ENCODE data around the gene RAD51B.
"Not testable (repeated sequence)": the region's sequence is repeated elsewhere in the genome, so short reads cannot be mapped to it uniquely, and the experiment has no call there.

Gene RAD51B

DNA sequence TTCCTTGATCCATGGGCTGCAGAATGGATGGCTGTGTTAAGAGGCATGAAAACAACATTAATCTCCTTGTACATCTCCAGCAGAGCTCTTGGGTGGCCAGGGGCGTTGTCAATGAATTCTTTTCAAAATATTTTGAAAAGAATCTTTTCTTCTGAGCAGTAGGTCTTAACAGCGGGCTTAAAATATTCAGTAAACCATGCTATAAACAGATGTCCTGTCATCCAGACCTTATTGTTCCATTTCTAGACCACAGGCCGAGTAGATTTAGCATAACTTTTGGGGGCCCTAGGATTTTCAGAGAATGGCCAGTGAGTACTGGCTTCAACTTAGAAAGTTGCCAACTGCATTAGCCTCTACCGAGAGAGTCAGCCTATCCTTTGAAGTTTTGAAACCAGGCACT lies 130.2 kb downstream of the RAD51B start:
- no peak for DNase-seq (ENCODE audit: low spot score)

DNA sequence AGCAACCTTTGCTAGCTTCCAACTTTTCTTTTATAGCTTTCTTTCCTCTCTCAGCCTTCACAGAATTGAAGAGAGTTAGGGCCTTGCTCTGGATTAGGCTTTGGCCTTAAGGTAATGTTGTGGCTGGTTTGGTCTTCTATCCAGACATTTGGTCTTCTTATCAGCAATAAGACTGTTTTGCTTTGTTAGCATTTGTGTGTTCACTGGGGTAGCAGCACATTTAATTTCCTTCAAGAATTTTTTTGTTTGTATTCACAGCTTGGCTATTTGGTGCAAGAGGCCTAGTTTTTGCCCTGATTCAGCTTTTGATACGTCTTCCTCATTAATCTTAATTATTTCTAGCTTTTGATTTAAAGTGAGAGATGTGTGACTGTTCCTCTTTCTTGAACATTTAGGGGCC lies 130.8 kb downstream of the RAD51B start:
- no peak for DNase-seq (ENCODE audit: low spot score)

DNA sequence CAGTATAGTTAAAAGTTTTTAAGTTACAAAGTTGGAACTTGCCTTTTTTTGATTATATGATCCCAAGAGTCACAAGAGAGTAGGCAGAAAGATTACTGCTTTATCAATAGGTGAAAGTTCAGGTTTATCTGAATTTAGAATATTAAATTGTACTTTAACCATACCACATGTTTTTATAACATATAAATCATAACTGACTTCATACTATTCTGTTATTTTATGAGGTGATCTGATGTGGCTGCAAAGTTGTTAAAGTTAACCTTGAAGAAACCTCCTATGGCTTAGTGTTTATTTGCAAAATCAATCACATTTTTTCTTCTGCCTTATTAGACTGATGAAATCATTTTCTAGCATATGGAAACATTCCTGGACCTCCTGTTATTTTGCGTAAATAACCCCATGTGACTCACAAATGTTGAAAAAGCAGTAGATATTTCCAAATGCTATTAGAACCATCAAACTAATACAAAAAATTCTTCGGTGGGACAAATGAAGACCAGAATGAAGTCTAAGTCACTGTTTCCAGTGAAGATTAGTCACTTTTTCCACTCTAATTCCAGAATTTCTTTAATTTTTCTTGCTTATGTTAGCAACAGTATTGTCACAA lies 132.1 kb downstream of the RAD51B start:
- DNase-seq (ENCODE audit: low spot score), result no peak

DNA sequence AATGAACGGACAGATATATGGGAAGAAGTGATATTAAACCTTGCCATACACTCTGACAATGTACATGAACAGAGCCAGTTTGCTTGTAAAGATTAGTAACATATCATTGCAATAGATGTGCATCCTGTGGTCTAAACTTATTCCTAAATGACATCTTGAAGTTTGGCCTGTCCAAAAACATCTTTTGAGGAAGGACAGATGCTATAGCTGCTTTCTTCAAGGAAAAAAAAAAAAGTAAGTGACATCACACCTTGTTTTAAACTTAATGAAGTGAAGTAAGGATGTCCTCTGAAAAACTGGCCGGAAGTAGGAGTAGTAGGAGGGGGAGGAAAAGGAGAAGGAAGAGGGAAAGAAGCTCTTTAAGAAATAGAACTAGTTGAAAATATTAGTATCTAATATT lies 132.8 kb downstream of the RAD51B start:
- DNase-seq (ENCODE audit: low spot score), result no peak

DNA sequence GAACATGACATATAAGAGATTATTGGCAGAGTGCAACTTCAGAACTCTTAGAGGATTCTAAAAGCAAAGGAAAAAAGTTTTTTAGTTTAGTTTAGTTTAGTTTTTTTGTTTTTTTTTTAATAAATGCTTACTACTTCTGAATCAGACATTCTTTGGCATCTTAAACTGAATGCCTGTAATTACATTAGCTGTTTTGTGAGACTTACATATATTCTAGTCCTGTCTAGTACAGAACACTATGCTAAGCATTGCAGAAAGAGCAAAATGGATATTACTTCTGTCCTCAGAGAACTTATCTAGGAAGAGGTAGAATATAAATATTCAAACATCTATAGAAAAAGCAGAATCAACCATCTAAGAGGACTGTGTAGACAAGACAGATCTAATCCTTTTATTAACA lies 133.2 kb downstream of the RAD51B start:
- no peak for DNase-seq (ENCODE audit: low spot score)

DNA sequence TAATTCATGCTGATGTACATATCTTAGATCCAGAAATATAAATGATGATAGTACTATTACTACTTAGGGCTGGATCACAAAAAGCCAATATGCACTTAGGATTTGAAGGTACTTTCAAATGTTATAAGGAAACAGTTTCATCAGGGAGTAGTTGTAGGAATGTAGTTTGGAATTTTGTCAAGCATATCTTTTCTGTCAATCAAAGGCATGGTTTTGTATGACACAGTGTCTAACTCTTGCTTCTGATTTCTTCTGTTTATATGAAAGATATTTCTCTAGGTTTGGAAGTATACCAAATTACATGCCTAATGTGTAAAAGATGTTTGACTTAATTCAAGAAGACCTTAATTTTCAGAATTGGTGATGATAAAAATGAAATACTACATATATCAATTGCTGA lies 135.7 kb downstream of the RAD51B start:
- DNase-seq (ENCODE audit: low spot score), result no peak

DNA sequence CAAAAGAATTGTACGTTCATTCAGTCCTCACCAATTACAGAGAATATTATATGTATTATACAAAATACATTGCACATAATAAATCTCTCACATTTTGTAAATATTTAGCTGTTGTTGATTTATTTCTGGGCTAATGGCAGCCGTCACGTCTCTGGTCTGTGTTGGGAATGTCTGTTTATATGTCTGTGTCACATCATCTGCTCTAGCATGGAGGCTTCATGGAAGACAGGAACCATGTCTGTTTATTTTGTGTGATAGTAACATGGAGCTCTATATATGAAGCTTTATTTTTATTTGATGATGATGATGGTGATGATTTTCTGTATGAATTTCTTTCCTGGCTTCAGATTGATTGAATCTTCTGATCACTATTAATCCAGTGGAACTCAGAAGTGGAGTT lies 138.4 kb downstream of the RAD51B start:
- no peak for DNase-seq (ENCODE audit: low spot score)

DNA sequence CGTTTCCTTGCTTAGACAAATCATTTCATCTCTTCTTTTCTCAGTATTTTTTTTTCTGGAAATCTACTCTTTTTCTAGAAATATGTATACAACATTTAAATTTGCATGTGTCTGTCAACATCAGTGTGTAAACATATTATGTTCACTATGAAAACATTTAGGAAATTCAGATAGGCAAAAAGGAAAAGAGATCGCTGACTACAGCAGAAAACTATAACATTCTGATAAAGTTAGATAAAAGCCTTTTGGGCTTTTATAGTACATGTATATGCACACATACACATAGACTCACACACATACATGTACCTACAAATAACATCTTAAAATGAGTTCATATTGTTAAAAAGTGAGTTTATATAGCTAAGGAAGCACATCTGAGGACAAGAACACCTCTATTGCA lies 142.1 kb downstream of the RAD51B start:
- DNase-seq (ENCODE audit: low spot score), result no peak

DNA sequence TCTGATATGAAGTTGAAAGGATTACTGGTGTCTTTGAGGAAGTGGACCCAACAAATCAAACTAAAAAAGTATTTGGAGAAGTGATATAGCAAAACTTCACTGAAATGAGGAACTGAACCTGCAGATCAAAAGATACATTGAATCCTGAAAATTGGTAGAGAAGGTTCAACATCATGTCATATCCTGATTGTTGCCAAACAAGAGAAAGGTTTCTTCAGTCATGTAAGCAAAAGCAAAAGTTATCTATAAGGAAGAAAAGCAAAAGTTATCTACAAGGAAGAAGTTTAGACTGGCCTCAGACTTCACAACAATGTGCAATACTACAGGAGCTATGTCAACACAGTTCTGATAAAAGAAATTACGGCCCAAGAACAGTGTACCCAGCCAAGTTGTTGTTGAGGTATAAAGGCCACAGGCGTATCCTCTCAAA lies 142.7 kb downstream of the RAD51B start:
- no peak for DNase-seq (ENCODE audit: low spot score)

DNA sequence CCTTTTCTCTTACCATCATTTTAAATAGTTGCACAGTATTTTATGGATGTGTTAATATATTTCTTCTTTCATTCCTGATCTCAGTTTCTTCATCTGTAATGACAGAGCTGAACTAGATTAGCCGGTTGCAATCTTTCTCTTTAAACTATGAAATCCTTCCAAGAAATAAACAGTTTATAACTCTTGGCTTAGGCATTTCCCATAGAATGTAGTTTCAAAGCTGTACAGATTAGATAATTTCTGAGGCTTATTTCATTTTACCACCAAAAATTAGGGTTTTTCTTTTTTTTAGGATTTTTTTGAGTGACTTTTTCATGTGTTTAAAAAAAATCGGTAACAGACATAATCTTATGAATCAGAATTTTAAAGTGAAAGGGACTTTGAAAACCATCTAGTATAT lies 144.0 kb downstream of the RAD51B start:
- DNase-seq (ENCODE audit: low spot score), result no peak

DNA sequence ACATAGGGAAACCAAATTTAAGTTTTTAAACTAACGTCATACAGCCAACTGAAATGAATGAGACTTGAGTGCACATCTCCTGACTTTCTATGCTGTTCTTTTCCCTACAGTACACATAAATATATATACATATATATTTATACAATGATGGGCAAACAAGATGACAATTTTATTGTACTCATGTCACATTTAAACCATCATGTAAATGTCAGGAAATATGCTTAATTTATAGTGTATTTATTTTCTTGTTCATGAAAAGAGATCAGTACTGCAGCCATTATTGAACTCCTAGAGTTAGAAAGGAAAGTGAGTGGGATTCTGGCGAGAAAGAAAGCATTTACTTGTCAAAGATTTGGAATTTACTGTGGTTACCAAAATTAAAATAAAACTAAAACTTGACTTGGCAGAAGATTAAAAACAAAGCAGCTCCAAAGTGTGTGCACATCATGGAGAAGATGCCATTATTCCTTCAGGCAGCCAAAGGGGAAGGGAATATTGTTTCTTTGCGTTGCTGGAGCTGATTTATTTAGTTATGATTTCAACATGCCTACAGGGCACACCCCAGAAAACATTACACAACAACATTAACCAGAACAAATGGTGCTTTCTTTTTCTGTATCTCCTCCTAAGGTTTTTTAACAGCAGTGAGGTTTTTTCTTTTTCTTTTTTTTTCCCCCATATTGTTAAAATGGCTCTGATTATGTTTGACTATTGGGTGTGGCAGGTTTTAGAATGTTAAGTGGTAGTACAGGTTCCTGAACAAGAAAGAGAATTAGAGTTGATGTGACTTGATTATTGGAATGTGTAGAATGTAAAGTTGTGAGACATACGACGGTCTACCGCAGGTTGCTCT lies 144.6 kb downstream of the RAD51B start:
- DNase-seq (ENCODE audit: low spot score), result no peak

DNA sequence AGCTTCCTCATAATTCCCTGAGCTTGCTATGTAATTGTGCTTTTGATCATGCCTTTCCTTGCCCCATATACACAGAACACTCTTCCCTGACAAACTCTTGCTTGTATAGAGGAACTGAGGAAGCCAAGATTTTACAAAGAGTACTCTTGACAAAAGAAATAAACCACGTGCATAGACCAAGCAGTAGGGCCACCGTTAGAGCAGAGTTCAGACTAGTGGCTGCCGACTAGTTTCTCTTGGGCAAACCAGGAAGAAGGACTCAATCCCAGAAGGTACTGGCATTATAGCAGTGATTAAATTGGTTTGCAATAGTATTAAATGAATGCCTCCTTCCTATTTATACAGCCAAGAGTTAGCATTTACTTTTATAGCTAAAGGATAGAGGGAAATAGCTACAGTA lies 146.1 kb downstream of the RAD51B start:
- no peak for DNase-seq (ENCODE audit: low spot score)

DNA sequence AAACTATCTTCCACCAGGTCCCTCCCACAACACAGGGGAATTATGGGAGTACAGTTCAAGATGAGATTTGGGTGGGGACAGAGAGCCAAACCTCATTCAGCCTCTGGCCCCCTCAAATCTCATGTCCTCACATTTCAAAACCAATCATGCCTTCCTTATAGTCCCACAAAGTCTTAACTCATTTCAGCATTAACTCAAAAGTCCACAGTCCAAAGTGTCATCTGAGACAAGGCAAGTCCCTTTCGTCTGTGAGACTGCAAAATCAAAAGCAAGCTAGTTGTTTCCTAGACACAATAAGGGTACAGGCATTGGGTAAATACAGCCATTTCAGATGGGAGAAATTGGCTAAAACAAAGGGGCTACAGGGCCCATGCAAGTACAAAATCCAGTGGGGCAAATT lies 147.6 kb downstream of the RAD51B start:
- DNase-seq (ENCODE audit: low spot score), result no peak

DNA sequence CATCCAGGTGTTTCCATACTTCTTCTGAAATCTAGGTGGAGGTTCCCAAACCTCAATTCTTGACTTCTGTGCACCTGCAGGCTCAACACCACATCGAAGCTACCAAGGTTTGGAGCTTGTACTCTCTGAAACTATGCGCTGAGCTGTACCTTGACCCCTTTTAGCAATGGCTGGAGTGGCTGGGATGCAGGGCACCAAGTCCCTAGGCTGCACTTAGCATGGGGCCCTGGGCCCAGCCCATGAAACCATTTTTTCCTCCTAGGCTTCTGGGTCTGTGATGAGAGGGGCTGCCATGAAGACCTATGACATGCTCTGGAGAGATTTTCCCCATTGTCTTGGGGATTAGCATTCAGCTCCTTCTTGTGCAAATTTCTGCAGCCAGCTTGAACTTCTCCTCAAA lies 148.4 kb downstream of the RAD51B start:
- DNase-seq (ENCODE audit: low spot score), result not testable (repeated sequence)

DNA sequence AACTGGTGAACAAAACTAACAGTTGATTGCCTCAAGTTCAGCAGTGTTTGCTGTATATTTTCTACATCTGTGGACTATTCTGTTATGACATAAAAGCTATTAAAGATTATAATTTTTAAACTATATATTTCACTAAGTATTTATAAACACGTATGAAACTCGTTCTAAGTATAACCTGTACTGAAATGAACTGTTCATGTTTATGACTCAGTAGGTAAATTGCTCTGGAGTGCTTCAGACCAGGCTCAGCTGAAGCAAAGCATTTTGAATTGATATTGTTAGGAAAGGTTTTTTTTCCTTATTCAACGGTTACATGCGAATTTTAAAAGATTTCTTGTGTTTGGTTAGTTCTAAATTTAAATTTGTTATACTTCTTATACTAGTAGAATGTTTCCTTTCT lies 151.3 kb downstream of the RAD51B start:
- no peak for DNase-seq (ENCODE audit: low spot score)

DNA sequence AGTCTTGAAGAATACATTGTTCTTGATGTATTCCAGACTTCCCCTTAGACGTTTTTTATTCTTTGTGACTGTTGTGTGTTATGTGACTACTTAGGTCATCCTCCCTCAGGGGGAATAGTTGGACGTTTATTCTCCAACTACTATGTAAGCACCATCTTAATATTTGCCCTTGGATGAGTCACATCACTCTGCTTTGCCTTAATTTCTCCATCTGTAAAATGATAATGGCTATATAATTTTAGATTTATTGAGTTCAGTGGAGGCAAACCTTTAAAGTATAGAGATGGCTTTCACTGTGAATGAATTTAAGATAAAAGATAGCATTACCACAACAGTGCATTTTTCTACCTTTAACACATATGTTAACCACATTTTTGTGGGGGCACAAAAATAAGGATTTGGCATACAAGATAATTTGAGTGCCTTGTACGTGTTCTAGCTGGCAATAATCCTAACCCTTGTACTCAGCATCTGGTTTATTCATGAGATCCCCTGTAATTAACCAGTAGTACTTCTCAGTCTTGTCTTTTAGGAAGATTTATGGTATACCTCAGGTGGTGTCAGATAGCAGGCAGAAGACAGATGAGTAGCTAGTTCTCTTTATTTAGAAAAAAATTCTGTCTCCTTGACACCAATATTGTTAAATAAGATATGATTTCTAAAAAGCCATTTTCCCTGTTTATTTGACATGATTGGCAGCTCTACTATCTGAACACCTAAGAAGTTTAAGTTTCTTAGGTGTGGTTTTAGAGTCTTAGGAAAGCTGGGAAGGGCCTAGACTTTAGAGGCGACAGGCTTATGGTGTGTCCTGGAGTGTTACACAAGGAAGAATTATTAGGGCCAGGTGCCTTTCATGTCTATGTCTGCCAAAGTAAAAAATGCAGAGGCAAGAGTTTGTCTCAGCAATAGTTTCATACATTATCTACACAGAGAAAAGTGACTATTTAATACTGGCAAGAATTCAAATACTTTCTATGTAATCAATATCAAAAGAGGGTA lies 152.3 kb downstream of the RAD51B start:
- DNase-seq (ENCODE audit: low spot score), result no peak

DNA sequence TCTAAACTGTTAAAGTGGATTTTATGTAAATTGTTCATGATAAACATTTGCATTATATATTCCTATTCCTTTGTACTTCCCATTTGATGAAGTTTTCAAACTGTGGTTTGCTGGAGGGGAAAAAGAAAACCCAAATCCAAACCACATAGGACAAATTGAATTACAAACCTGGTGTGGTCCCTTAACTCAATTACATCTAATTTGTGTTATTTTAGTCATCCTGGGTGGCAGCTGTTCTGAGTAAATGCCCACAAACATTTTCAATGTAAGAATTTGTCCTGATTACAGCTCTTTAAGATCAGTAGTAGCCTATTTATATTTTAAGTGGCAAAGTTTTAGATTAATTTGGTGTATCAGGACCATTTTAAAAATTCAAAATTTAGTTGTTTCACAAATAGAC lies 153.9 kb downstream of the RAD51B start:
- no peak for DNase-seq (ENCODE audit: low spot score)

DNA sequence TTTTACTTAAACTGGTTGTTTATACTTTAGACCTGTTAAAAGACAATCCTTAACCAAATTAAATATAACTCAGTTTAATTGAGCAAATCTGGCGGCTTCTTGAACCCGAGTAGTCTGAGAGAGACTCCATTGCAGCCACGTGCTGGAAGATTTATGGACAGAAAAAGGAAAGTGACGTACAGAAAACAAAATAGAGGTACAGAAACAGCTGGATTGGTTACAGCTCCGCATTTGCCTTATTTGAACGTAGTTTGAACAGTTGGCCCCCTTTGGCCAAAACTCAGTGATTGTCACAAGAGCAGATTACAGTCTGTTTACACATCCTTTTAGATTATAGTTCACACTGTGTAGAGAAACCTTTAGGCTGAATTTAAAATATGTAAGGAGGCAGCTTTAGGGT lies 155.9 kb downstream of the RAD51B start:
- no peak for DNase-seq (ENCODE audit: low spot score)

DNA sequence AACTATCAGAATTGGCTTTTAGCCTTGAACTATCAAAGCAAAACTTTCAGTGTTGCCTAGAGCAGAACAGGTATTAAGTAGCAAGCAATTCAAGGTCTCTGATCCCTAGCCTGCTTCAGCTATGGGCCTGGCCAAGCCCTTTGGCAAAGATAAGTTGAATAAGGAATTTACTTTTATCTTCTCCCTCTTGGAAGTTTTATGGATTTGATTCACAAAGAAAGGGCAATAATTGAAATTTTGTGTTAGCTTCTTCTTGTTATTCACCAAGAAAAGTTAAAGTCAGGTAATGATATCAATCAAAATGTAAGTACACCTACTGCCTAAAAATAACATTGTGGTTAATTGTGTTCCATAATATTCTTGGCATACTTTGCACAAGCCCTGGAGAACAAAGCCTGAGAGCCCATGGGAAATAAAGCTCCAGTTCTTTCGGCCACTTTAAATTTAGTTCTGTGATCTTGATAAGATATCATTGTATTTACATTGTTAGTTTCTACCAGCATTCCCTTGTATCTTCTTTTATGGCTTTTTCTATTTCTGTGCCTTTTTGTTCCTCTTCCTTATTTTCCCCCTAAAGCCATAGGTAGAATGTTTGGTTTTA lies 158.0 kb downstream of the RAD51B start:
- no peak for DNase-seq (ENCODE audit: low spot score)

DNA sequence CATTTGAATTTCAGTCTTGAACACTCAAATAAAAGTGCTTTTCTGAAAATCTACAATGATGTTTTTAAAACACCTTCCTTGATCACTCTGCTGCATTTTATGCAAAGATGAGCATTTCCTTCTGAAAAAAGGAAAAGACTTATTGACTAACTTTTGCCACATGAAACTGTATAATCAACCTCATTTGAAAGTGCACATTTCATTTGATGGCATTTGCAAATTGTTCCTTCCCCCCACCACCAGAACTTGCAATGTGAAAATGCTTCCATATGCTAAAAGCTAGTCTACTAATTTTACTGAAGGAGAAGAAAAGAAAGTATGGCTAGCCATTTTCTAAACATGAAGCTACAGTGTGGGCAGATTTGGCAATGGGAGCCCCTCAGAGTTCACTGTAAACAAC lies 159.2 kb downstream of the RAD51B start:
- no peak for DNase-seq (ENCODE audit: low spot score)

DNA sequence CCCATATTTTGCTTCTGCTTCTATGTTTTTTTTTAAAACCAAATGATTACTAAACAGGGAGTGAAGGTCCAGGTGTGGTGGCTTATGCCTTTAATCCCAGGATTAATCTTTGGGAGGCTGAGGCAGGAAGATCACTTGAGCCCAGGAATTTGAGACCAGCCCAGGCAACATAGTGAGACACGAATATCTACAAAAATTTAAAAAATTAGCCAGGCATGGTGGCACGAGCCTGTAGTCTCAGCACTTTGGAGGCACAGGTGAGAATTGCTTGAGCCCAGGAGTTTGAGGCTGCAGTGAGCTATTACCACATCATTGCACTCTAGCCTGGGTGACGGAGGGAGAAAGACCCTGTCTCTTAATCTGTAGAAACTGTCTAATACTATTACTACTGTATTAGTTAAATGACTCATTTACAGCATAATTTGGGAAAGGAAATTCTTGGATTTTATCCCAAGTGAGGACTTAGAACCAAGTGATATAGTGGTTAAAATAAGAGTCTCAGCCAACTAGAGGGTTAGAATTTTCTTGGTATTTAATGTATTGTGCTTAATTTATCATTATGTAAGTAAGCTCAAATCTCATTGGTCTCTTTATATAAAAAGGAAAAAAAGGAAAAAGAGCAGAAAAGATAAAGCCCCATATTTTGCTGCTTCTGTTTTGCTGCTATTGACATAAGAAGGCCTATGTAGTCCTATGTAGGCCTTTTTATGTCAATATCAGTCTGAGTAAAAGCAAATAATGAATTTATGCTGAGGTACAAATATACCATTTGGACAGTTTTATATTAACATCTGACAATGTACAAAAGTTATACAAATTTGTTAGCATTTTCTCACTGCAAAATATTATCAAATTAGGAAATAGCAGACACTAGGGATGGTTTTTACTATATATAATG lies 163.4 kb downstream of the RAD51B start:
- no peak for DNase-seq (ENCODE audit: low spot score)

All from RKO (cell line).